Lower leg skin (tissue), 4 donors: ENCODE results near the gene LRG1. TPM values are rescaled to one million over a fixed set of nuclear protein-coding genes. Genes with fewer than 3 reads are reported as not detected.

ENCODE experiments used
- DNase-seq, 2 donors: peaks; one replicate each; pipeline ENCODE4 v3.0.0-alpha.2; 2019; ENCODE audit warnings: low spot score in 2 of 2
- H3K4me3 ChIP-seq: fragments of 200-600 bp; sonication (generic); 2 replicates; pipeline ENCODE4 v1.5.1; 2017; ENCODE audit warnings: mild to moderate bottlenecking, low read depth; ENCODE audit not compliant: poor library complexity, severe bottlenecking
- CTCF ChIP-seq, 3 donors: fragments of 450-650 bp; IDR thresholded peaks; one replicate each; pipeline ENCODE4 v1.5.1; 2016; ENCODE audit warnings: antibody characterized with exemption in 3 of 3, mild to moderate bottlenecking in 3 of 3, moderate library complexity in 2 of 3
- POLR2A ChIP-seq, 2 donors: fragments of 450-650 bp; IDR thresholded peaks; one replicate each; pipeline ENCODE4 v1.6.1; 2016 to 2017; ENCODE audit warnings: antibody characterized with exemption in 2 of 2, mild to moderate bottlenecking in 1 of 2, moderate library complexity in 1 of 2
- WGBS, 2 donors: methylation state at CpG; one replicate each; pipeline ENCODE4 v1.1.5; 2018; 5-methylcytosine and 5-hydroxymethylcytosine counted together
- intact Hi-C: fragments of 100-400 bp; cut with DNase I; formaldehyde crosslinking; loops from one replicate; pipeline ENCODE4 v1.15.0; 2023; ENCODE audit warnings: low total_unique reads
- total RNA-seq, 4 donors: library from RNA; depleted of rRNA; stranded (reverse); fragments of >200 nt; gene quantifications; one replicate each; pipeline ENCODE4 v1.1.0, GENCODE V29; 2016

The LRG1 gene
- total RNA-seq, 4 donors from 2014 or later: 1.8 to 9.9 (median 2.7) TPM

- DNase-seq: no peak
- intact Hi-C loops: loop anchor here (5.0 kb wide), 1 partner anchor 81 kb away; the partner anchor contains the start of gene TNFAIP8L1
- TF ChIP-seq CTCF (IDR thresholded peaks at IDR 0.05) (no peak), POLR2A (IDR thresholded peaks at IDR 0.05) (no peak)
- WGBS, 2 donors: 63 to 72% methylated on average over 43 of the region's 43 CpGs
- no peak overlapping the region for H3K4me3 ChIP-seq
These were observed 16.1 kb upstream of the LRG1 start for GRCh38 chr19:4555657-4556561.

- intact Hi-C loops: loop anchor here (5.0 kb wide), 1 partner anchor 83 kb away; the partner anchor contains the start of gene TNFAIP8L1
- no peak overlapping the region for H3K4me3 ChIP-seq
- no peak for DNase-seq
- WGBS, 2 donors: 68 to 72% methylated on average over 7 of the region's 7 CpGs
- TF ChIP-seq POLR2A (IDR thresholded peaks at IDR 0.05) (no peak), CTCF (IDR thresholded peaks at IDR 0.05) (no peak)
These were observed 14.9 kb upstream of the LRG1 start for GRCh38 chr19:4554717-4555116.

GRCh38 chr19:4553775-4554174 lies 13.9 kb upstream of the LRG1 start:
- DNase-seq: no peak
- no peak overlapping the region for H3K4me3 ChIP-seq
- WGBS, 2 donors: 71 to 76% methylated on average over 3 of the region's 3 CpGs
- TF ChIP-seq CTCF (IDR thresholded peaks at IDR 0.05): no peak
- intact Hi-C loops: no loop called here

- DNase-seq: no peak
- intact Hi-C loops: no loop called here
- TF ChIP-seq CTCF (IDR thresholded peaks at IDR 0.05): no peak
- no peak for TF ChIP-seq POLR2A (IDR thresholded peaks at IDR 0.05)
- H3K4me3 ChIP-seq: no peak overlapping the region
These were observed 13.4 kb upstream of the LRG1 start for GRCh38 chr19:4553092-4553695.

GRCh38 chr19:4552525-4552819 lies 12.6 kb upstream of the LRG1 start:
- no peak for DNase-seq
- intact Hi-C loops: no loop called here
- TF ChIP-seq POLR2A (IDR thresholded peaks at IDR 0.05): no peak
- no peak overlapping the region for H3K4me3 ChIP-seq
- 91 to 96% methylated on average over 4 to 14 of the region's 18 CpGs for WGBS, 2 donors

GRCh38 chr19:4550479-4551050 lies 10.7 kb upstream of the LRG1 start:
- no peak for DNase-seq
- intact Hi-C loops: no loop called here
- no peak overlapping the region for H3K4me3 ChIP-seq
- WGBS, 2 donors: 83 to 89% methylated on average over 26 of the region's 26 CpGs
- no peak for TF ChIP-seq POLR2A (IDR thresholded peaks at IDR 0.05)
- TF ChIP-seq CTCF (IDR thresholded peaks at IDR 0.05): no peak
